WI38 (cell line): ENCODE measurements around the gene SSUH2.

ENCODE experiments used
- H3K4me3 ChIP-seq: 2 replicates; pipeline ENCODE4 v1.5.1; 2011; ENCODE audit warnings: low read depth, mild to moderate bottlenecking, control low read depth, low read length
- CTCF ChIP-seq: IDR thresholded peaks from 2 replicates; pipeline ENCODE4 v1.5.1; 2012; ENCODE audit warnings: low read depth, mild to moderate bottlenecking, control low read depth, low read length

The SSUH2 gene

GRCh38 chr3:8574040-8574669, 70.4 kb downstream of the SSUH2 start:
- TF ChIP-seq CTCF, result no peak
- no peak overlapping the region for H3K4me3 ChIP-seq

DNA sequence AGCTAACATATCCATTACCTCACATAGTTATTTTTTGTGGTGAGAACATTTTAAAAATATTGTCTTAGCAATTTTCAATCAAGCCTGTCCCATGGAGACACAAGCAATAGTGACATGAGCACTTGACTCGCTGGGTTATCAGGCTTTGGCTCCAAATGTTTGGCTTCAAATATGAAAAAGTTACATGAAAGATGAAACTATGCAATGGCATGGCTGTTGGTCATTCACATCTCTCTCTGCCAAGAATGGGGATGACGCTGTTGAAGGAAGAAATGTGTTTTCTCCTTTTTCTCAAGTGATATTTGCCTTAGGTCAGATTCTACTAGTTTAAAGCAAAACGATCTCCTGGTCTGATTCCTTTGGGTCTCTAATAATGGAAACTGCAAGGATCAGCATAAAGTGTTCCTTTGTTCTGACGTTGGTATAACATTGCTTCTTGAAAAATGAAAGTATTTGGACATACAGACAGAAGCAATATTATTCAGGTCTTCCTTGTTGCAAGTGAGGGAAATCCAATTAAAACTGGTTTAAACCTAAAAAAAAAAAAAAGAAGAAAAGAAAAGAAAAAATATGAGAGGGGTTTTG, 71.2 kb downstream of the SSUH2 start:
- no peak for TF ChIP-seq CTCF
- H3K4me3 ChIP-seq, result no peak overlapping the region

DNA sequence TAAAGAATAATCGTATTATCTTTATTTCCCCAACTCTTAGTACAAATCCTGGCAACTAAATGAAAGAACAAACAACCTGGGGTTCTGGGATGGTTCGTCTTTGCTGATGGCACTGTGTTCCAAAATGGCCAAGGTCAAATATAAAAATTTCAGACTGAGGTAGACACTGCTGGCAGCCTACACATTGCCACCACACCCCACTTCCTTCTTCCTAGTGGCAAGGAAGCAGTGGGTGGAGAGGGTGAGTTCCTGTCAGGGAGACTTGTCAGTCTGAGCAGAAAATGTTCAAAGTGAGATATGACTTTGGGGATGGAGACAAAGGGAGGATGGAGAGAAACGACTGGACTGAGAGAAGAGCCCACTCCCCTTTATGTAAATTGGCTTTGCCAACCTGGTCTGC, 73.3 kb downstream of the SSUH2 start:
- no peak for TF ChIP-seq CTCF
- no peak overlapping the region for H3K4me3 ChIP-seq
